ENCODE results near the gene IDH3A.
"Not testable (repeated sequence)": the region's sequence is repeated elsewhere in the genome, so short reads cannot be mapped to it uniquely, and the experiment has no call there.

The IDH3A gene

DNA sequence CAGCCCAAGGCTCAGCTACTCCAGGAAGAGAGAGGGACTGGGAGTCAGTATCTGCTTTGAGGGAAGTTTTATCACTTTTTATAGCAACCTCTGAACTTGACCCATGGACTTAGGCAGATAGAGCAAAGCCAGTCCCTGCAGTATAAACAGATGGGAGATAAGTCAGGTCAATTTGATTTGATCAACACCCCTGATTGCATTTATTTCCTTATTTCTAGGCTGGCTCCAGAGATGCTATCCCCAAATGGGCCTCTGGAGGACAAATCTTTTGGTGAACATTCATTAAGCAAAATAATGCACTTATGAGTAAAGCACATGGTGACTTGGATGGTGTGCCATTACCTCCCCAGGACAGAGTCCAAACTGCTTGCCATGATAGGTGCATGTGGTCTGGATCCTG lies 8.9 kb upstream of the IDH3A start:
- TF ChIP-seq, protein P1, sequence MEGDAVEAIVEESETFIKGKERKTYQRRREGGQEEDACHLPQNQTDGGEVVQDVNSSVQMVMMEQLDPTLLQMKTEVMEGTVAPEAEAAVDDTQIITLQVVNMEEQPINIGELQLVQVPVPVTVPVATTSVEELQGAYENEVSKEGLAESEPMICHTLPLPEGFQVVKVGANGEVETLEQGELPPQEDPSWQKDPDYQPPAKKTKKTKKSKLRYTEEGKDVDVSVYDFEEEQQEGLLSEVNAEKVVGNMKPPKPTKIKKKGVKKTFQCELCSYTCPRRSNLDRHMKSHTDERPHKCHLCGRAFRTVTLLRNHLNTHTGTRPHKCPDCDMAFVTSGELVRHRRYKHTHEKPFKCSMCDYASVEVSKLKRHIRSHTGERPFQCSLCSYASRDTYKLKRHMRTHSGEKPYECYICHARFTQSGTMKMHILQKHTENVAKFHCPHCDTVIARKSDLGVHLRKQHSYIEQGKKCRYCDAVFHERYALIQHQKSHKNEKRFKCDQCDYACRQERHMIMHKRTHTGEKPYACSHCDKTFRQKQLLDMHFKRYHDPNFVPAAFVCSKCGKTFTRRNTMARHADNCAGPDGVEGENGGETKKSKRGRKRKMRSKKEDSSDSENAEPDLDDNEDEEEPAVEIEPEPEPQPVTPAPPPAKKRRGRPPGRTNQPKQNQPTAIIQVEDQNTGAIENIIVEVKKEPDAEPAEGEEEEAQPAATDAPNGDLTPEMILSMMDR (IDR thresholded peaks at IDR 0.05; ENCODE audit: low read length, missing control alignments): no peak

DNA sequence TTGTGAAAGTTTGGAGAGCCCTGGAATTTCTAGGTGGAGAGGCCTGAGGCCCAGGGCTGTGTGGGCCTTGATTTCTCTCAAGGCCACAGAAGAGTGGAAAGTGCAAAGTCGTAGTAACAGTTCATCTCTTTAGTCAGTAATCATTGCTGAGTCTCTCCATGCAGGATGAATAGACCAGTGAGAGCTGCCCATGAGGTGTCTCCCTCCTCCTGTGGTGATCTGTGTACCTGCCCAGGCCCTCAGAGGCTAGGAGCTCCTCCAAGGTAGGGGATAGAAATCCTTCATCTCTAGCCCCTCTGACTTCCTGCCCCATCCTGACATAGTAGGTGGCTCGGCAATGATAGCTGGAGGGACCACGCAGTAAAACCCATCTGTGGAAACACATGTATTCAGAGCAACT lies 6.8 kb upstream of the IDH3A start:
- no peak overlapping the region for H3K4me3 ChIP-seq (replicated peaks; ENCODE audit: low read depth, low read length)
- DNase-seq (ENCODE audit: low read depth): no peak
- TF ChIP-seq, protein P1 (IDR thresholded peaks at IDR 0.05; ENCODE audit: low read length, missing control alignments): no peak

More for the DNA sequence above, 8.9 kb upstream of the IDH3A start:
- no peak for DNase-seq (ENCODE audit: low read depth)
- H3K4me3 ChIP-seq (replicated peaks; ENCODE audit: low read depth, low read length): no peak overlapping the region

DNA sequence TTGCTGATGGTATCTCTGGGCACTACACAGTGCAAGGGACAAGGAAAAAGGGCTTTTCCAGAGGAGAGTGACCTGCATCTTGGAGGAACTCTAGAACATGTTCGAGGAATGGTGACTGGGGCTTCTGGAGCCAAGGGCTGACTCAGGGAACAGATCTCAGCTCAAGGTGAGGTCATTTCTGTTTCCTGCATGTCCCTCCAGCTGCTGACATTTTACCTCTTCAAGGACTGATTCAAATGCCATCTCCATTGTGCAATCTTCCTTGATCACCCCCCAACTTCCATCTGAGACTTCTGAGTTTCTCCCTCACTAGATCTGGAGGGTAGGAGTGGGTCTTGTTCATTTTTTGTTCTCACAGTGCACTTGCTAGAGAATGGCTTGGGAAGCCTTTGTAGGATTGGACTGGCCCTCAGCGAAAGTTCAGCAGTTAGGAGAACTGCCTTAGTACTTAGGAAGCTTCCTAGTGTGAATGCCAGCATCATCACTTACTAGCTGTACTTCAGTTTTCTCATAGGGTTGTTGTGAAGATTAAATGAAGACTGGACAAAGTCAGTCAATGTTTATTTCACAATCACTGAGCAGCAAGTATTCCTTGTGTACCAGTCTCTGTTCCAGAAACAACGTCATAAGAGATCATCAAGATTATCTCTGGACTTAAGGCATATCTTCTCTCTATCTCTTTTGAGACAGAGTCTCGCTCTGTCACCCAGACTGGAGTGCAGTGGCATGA lies 2.6 kb upstream of the IDH3A start:
- DNase-seq (ENCODE audit: low read depth): no peak
- no peak overlapping the region for H3K4me3 ChIP-seq (replicated peaks; ENCODE audit: low read depth, low read length)
- TF ChIP-seq, protein P1 (IDR thresholded peaks at IDR 0.05; ENCODE audit: low read length, missing control alignments): no peak

DNA sequence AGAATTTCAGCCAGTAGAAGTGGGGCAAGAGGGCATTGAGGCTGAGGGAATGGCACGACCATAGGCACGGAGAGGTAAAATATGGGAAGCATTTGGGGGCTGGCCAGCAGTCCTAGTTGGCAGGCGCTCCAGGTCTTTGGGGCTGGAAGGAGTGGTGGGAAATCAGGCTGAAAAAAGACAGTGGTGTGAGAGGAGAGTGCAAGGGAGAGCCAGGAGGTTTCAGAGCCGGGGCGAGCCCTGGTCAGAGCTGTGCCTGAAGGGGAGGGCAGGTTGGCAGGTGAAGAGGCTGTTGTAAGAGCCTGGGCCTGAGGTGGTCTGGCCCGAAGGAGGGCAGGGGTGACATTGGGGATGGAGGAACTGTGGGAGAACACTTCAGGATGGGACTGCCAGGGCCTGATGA lies 1.6 kb upstream of the IDH3A start:
- TF ChIP-seq, protein P1 (IDR thresholded peaks at IDR 0.05; ENCODE audit: low read length, missing control alignments): no peak
- H3K4me3 ChIP-seq (replicated peaks; ENCODE audit: low read depth, low read length): no peak overlapping the region
- DNase-seq (ENCODE audit: low read depth): no peak

DNA sequence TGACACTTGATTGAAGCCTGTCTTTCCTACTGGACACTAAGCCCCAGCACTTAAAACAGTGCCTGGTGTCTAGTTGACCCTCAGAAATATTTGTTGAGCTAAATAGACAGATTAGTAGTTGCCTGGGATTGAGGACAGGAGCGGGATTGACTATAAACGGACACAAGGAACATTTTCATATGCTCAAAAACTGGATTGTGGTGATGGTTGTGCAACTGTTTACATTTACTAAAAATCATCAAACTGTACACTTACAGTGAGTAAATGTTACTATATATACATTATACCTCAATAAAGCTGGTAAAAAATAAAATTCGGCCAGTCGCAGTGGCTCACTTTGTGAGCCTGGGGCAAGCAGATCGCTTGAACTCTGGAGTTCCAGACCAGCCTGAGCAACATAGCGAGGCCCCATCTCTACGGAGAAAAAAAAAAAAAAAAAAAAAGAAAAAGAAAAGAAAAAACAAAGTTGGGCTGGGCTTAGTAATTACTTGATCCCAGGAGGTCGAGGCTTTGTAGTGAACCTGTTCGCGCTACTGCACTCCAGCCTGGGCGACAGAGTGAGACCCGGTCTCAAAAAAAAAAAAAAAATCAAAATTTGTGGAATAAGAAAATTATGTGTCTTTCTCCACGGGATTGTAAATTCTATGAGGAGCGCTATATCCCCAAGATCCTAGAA lies 632 bp upstream of the IDH3A start:
- peak overlapping the region; percentile 77 for H3K4me3 ChIP-seq (replicated peaks; ENCODE audit: low read depth, low read length)
- DNase-seq (ENCODE audit: low read depth): no peak
- TF ChIP-seq, protein P1 (IDR thresholded peaks at IDR 0.05; ENCODE audit: low read length, missing control alignments): no peak

DNA sequence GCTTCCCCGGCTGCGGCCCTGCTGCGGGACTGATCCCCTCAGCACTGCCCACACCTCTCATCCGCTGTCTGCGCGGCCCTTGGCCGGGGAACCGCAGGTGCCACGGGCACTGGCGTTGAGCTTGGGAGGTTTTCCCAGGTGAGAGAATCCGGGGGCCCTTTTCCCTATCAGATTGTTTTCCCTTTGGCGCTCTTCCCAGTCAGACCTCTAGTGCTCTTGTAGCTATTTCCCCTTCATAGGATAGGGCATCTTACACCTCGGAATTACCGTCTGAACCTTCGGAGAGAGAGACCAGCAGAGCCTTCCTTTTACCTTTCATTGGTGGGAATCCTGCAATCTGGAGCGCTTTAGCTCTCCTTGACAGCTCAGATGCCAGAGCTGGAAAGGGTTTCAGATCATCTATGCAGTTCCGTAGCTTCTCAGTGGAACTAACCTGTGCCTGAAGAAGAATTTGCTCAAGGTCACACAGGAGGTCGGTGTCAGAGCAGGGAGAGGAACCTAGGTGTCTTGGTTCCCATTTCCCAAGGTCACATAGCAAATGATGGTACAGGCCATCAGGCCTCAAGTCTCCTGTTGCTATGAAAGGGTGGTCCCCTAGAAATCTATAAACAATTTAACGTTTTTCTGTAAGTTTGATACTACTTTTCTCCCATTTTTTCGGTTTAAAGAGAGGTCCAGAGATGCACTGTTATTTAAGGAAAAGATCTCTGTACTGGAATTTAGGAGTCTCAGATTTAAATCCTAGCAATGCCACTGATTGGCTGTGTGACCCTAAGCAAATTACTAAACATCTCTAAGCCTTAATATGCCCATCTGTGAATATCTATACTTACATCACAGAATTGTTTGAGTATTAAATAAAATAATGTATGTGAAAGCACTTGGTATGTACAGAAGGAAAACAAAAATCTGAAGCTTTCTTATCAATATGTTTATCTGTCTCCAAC lies 916 bp downstream of the IDH3A start:
- TF ChIP-seq, protein P1 (IDR thresholded peaks at IDR 0.05; ENCODE audit: low read length, missing control alignments): no peak
- peak; percentile 13 for DNase-seq (ENCODE audit: low read depth)
- peak overlapping the region; percentile 77 for H3K4me3 ChIP-seq (replicated peaks; ENCODE audit: low read depth, low read length)

DNA sequence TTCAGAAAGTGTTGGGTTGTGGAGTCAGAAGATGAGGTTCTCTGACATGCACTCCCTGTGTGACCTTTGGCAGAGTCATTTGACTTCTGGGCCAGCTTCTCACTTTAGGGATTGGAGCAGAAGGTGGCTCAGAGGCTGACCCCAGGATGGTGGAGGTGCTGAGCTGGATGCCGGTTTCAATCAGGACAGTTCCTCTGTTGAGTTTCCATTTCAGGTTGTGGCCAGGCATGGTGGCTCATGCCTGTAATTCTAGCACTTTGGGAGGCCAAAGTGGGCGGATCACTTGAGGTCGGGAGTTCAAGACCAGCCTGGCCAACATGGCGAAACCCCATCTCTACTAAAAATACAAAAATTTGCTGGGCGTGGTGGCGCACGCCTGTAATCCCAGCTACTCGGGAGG lies 1.9 kb downstream of the IDH3A start:
- DNase-seq (ENCODE audit: low read depth); H3K4me3 ChIP-seq (replicated peaks; ENCODE audit: low read depth, low read length): not testable (repeated sequence)
